Loucy (cell line): ENCODE measurements around the gene STT3B.

Experiments used
- H2AFZ ChIP-seq: fragments of 200-600 bp; sonication (generic); 2 replicates; pipeline ENCODE4 v1.6.0; 2016; ENCODE audit warnings: antibody characterized with exemption, mild to moderate bottlenecking, low read length, moderate library complexity
- H3F3A ChIP-seq: fragments of 200-600 bp; 2 replicates; pipeline ENCODE4 v1.6.0; 2016; ENCODE audit warnings: antibody characterized with exemption, low read depth, mild to moderate bottlenecking
- H3K27me3 ChIP-seq: fragments of 200-600 bp; sonication (generic); 2 replicates; pipeline ENCODE4 v1.6.1; 2014; ENCODE audit warnings: low read length, mild to moderate bottlenecking; ENCODE audit not compliant: insufficient read depth, poor library complexity, severe bottlenecking
- H3K36me3 ChIP-seq: fragments of 200-600 bp; sonication (generic); 2 replicates; pipeline ENCODE4 v1.6.1; 2016; ENCODE audit warnings: low read length; ENCODE audit not compliant: insufficient read depth
- H3K4me1 ChIP-seq: fragments of 200-600 bp; sonication (generic); 2 replicates; pipeline ENCODE4 v1.5.1; 2014; ENCODE audit warnings: low read length, mild to moderate bottlenecking; ENCODE audit not compliant: insufficient read depth, poor library complexity, severe bottlenecking
- H3K4me2 ChIP-seq: fragments of 200-600 bp; sonication (generic); 2 replicates; pipeline ENCODE4 v1.6.0; 2014; ENCODE audit warnings: antibody characterized with exemption, low read length, low read depth, mild to moderate bottlenecking; ENCODE audit not compliant: poor library complexity, severe bottlenecking
- H3K4me3 ChIP-seq: fragments of 200-600 bp; sonication (generic); 2 replicates; pipeline ENCODE4 v1.5.1; 2014; ENCODE audit warnings: low read length, mild to moderate bottlenecking, mixed read lengths; ENCODE audit not compliant: poor library complexity, severe bottlenecking
- H3K79me2 ChIP-seq: fragments of 200-600 bp; sonication (generic); 2 replicates; pipeline ENCODE4 v1.6.1; 2014; ENCODE audit warnings: low read length; ENCODE audit not compliant: insufficient read depth
- H3K9ac ChIP-seq: fragments of 200-600 bp; sonication (generic); 2 replicates; pipeline ENCODE4 v1.6.0; 2014; ENCODE audit warnings: mild to moderate bottlenecking, low read depth, low read length, moderate library complexity; ENCODE audit not compliant: poor library complexity, severe bottlenecking
- H3K9me2 ChIP-seq: fragments of 200-600 bp; sonication (generic); replicated peaks from 2 replicates; pipeline ENCODE4 v1.6.1; 2016; ENCODE audit warnings: low read depth, low read length, mixed read lengths
- H3K9me3 ChIP-seq: fragments of 200-600 bp; sonication (generic); 2 replicates; pipeline ENCODE4 v1.6.1; 2014; ENCODE audit warnings: mild to moderate bottlenecking, antibody characterized with exemption, low read length, low read depth; ENCODE audit not compliant: insufficient read depth
- H4K20me1 ChIP-seq: fragments of 200-600 bp; sonication (generic); 2 replicates; pipeline ENCODE4 v1.6.0; 2014; ENCODE audit warnings: antibody characterized with exemption, low read length, mild to moderate bottlenecking; ENCODE audit not compliant: insufficient read depth, poor library complexity, severe bottlenecking
- CTCF ChIP-seq: fragments of 200-600 bp; sonication (generic); conservative IDR thresholded peaks from 2 replicates; pipeline ENCODE4 v1.5.1; 2014; ENCODE audit warnings: mild to moderate bottlenecking, antibody characterized with exemption, low read length
- EZH2phosphoT487 ChIP-seq: fragments of 200-600 bp; IDR thresholded peaks from 2 replicates; pipeline ENCODE4 v1.6.1; 2018; ENCODE audit warnings: antibody characterized with exemption, mild to moderate bottlenecking, moderate library complexity, borderline replicate concordance

The STT3B gene

GRCh38 chr3:31589228-31589627 is 56.5 kb downstream of the STT3B start:
- no peak overlapping the region for H3K9ac ChIP-seq
- peaks cover 99% of the 10 kb centered on the region for H3K36me3 ChIP-seq
- no peak overlapping the region for H3K4me3 ChIP-seq
- H3K79me2 ChIP-seq, result peaks cover 100% of the 10 kb centered on the region
- H3K4me1 ChIP-seq, result peaks cover 36% of the 10 kb centered on the region
- peaks cover 7% of the 10 kb centered on the region for H3K27me3 ChIP-seq
- no peak overlapping the region for H2AFZ ChIP-seq
- no peaks in the 10 kb centered on the region for H3K9me3 ChIP-seq
- H3K9me2 ChIP-seq, result no peaks in the 10 kb centered on the region
- peaks cover 62% of the 10 kb centered on the region for H3F3A ChIP-seq
- TF ChIP-seq CTCF, result no peak
- TF ChIP-seq EZH2phosphoT487, result no peak
- H3K4me2 ChIP-seq, result peak overlapping the region; percentile 0
- peaks cover 100% of the 10 kb centered on the region for H4K20me1 ChIP-seq

GRCh38 chr3:31590650-31591049 is 57.9 kb downstream of the STT3B start:
- H3K9me3 ChIP-seq, result no peaks in the 10 kb centered on the region

GRCh38 chr3:31592764-31593163 is 60.0 kb downstream of the STT3B start:
- no peak for TF ChIP-seq EZH2phosphoT487
- TF ChIP-seq CTCF, result no peak
- peaks cover 7% of the 10 kb centered on the region for H3K27me3 ChIP-seq
- no peaks in the 10 kb centered on the region for H3K9me3 ChIP-seq
- H3K4me2 ChIP-seq, result no peak overlapping the region
- H3F3A ChIP-seq, result peaks cover 62% of the 10 kb centered on the region
- no peak overlapping the region for H3K4me3 ChIP-seq
- no peaks in the 10 kb centered on the region for H3K9me2 ChIP-seq
- H3K4me1 ChIP-seq, result peaks cover 30% of the 10 kb centered on the region
- H2AFZ ChIP-seq, result no peak overlapping the region
- H3K9ac ChIP-seq, result no peak overlapping the region
- H3K36me3 ChIP-seq, result peaks cover 96% of the 10 kb centered on the region
- peaks cover 99% of the 10 kb centered on the region for H3K79me2 ChIP-seq
- H4K20me1 ChIP-seq, result peaks cover 99% of the 10 kb centered on the region

More at GRCh38 chr3:31590650-31591049, 57.9 kb downstream of the STT3B start:
- Histone ChIP-seq H2AFZ (no peak overlapping the region), H3K9ac (no peak overlapping the region), H4K20me1 (peaks cover 100% of the 10 kb centered on the region), H3K79me2 (peaks cover 100% of the 10 kb centered on the region), H3K4me2 (peak overlapping the region; percentile 14), H3K4me3 (no peak overlapping the region), H3K27me3 (peaks cover 7% of the 10 kb centered on the region), H3K4me1 (peaks cover 31% of the 10 kb centered on the region), H3K36me3 (peaks cover 99% of the 10 kb centered on the region), H3K9me2 (no peaks in the 10 kb centered on the region), H3F3A (peaks cover 58% of the 10 kb centered on the region)
- no peak for TF ChIP-seq CTCF
- TF ChIP-seq EZH2phosphoT487, result no peak
